ENCODE measurements around the gene CALU.

The CALU gene

GRCh38 chr7:128739048-128739962 lies at the start of gene CALU:
TSS of gene CALU (plus strand) at chr7:128739359. CDS start at chr7:128748584, 9,225 bp downstream.
- no peaks in the 10 kb centered on the region for H3K36me3 ChIP-seq (ENCODE audit: control insufficient read depth, insufficient read depth, low read length)
- peak within 1 kb of the TSS; percentile 98 for H3K4me3 ChIP-seq (ENCODE audit: low read length)
- no peaks in the 10 kb centered on the region for H3K27me3 ChIP-seq (ENCODE audit: control insufficient read depth, insufficient read depth, low read length)
- peak within 1 kb of the TSS; percentile 95 for H3K9ac ChIP-seq (ENCODE audit: low read length)
- peaks cover 20% of the 10 kb centered on the region for H3K4me1 ChIP-seq (ENCODE audit: control insufficient read depth, insufficient read depth, low read length)
- H3K27ac ChIP-seq (ENCODE audit: low read depth, low read length): peak within 1 kb of the TSS; percentile 93

GRCh38 chr7:128691227-128691626 lies 47.9 kb upstream of the CALU start:
- H3K36me3 ChIP-seq (ENCODE audit: control insufficient read depth, insufficient read depth, low read length): no peaks in the 10 kb centered on the region
- H3K27me3 ChIP-seq (ENCODE audit: control insufficient read depth, insufficient read depth, low read length): no peaks in the 10 kb centered on the region
- H3K27ac ChIP-seq (ENCODE audit: low read depth, low read length): no peak overlapping the region
- no peaks in the 10 kb centered on the region for H3K4me1 ChIP-seq (ENCODE audit: control insufficient read depth, insufficient read depth, low read length)
- no peak overlapping the region for H3K4me3 ChIP-seq (ENCODE audit: low read length)
- H3K9ac ChIP-seq (ENCODE audit: low read length): no peak overlapping the region

GRCh38 chr7:128692623-128693270 lies 46.4 kb upstream of the CALU start:
- Histone ChIP-seq H3K9ac (ENCODE audit: low read length) (no peak overlapping the region), H3K27ac (ENCODE audit: low read depth, low read length) (no peak overlapping the region), H3K36me3 (ENCODE audit: control insufficient read depth, insufficient read depth, low read length) (no peaks in the 10 kb centered on the region), H3K4me1 (ENCODE audit: control insufficient read depth, insufficient read depth, low read length) (no peaks in the 10 kb centered on the region), H3K4me3 (ENCODE audit: low read length) (no peak overlapping the region), H3K27me3 (ENCODE audit: control insufficient read depth, insufficient read depth, low read length) (no peaks in the 10 kb centered on the region)

- Histone ChIP-seq H3K4me1 (ENCODE audit: control insufficient read depth, insufficient read depth, low read length) (no peaks in the 10 kb centered on the region), H3K9ac (ENCODE audit: low read length) (no peak overlapping the region), H3K4me3 (ENCODE audit: low read length) (no peak overlapping the region), H3K27ac (ENCODE audit: low read depth, low read length) (no peak overlapping the region), H3K27me3 (ENCODE audit: control insufficient read depth, insufficient read depth, low read length) (peaks cover 5% of the 10 kb centered on the region), H3K36me3 (ENCODE audit: control insufficient read depth, insufficient read depth, low read length) (no peaks in the 10 kb centered on the region)
These were observed 45.7 kb upstream of the CALU start for GRCh38 chr7:128693373-128694015.

- Histone ChIP-seq H3K4me1 (ENCODE audit: control insufficient read depth, insufficient read depth, low read length) (no peaks in the 10 kb centered on the region), H3K36me3 (ENCODE audit: control insufficient read depth, insufficient read depth, low read length) (no peaks in the 10 kb centered on the region), H3K4me3 (ENCODE audit: low read length) (no peak overlapping the region), H3K27ac (ENCODE audit: low read depth, low read length) (no peak overlapping the region), H3K9ac (ENCODE audit: low read length) (no peak overlapping the region), H3K27me3 (ENCODE audit: control insufficient read depth, insufficient read depth, low read length) (peaks cover 9% of the 10 kb centered on the region)
These were observed 44.4 kb upstream of the CALU start for GRCh38 chr7:128694738-128695137.

GRCh38 chr7:128697302-128697905 lies 41.8 kb upstream of the CALU start:
- Histone ChIP-seq H3K27me3 (ENCODE audit: control insufficient read depth, insufficient read depth, low read length) (peaks cover 14% of the 10 kb centered on the region), H3K9ac (ENCODE audit: low read length) (no peak overlapping the region), H3K4me3 (ENCODE audit: low read length) (no peak overlapping the region), H3K4me1 (ENCODE audit: control insufficient read depth, insufficient read depth, low read length) (no peaks in the 10 kb centered on the region), H3K27ac (ENCODE audit: low read depth, low read length) (no peak overlapping the region), H3K36me3 (ENCODE audit: control insufficient read depth, insufficient read depth, low read length) (no peaks in the 10 kb centered on the region)

- Histone ChIP-seq H3K27me3 (ENCODE audit: control insufficient read depth, insufficient read depth, low read length) (peaks cover 14% of the 10 kb centered on the region), H3K9ac (ENCODE audit: low read length) (no peak overlapping the region), H3K4me1 (ENCODE audit: control insufficient read depth, insufficient read depth, low read length) (no peaks in the 10 kb centered on the region), H3K27ac (ENCODE audit: low read depth, low read length) (no peak overlapping the region), H3K4me3 (ENCODE audit: low read length) (no peak overlapping the region), H3K36me3 (ENCODE audit: control insufficient read depth, insufficient read depth, low read length) (no peaks in the 10 kb centered on the region)
These were observed 39.9 kb upstream of the CALU start for GRCh38 chr7:128699196-128699712.

- no peak overlapping the region for H3K4me3 ChIP-seq (ENCODE audit: low read length)
- no peaks in the 10 kb centered on the region for H3K36me3 ChIP-seq (ENCODE audit: control insufficient read depth, insufficient read depth, low read length)
- no peaks in the 10 kb centered on the region for H3K4me1 ChIP-seq (ENCODE audit: control insufficient read depth, insufficient read depth, low read length)
- H3K9ac ChIP-seq (ENCODE audit: low read length): no peak overlapping the region
- H3K27ac ChIP-seq (ENCODE audit: low read depth, low read length): no peak overlapping the region
- H3K27me3 ChIP-seq (ENCODE audit: control insufficient read depth, insufficient read depth, low read length): peaks cover 14% of the 10 kb centered on the region
These were observed 39.3 kb upstream of the CALU start for GRCh38 chr7:128699895-128700294.

- Histone ChIP-seq H3K27me3 (ENCODE audit: control insufficient read depth, insufficient read depth, low read length) (peaks cover 14% of the 10 kb centered on the region), H3K27ac (ENCODE audit: low read depth, low read length) (no peak overlapping the region), H3K9ac (ENCODE audit: low read length) (no peak overlapping the region), H3K4me3 (ENCODE audit: low read length) (no peak overlapping the region), H3K4me1 (ENCODE audit: control insufficient read depth, insufficient read depth, low read length) (no peaks in the 10 kb centered on the region), H3K36me3 (ENCODE audit: control insufficient read depth, insufficient read depth, low read length) (no peaks in the 10 kb centered on the region)
These were observed 37.9 kb upstream of the CALU start for GRCh38 chr7:128701062-128701785.

GRCh38 chr7:128703609-128704241 lies 35.4 kb upstream of the CALU start:
- H3K4me1 ChIP-seq (ENCODE audit: control insufficient read depth, insufficient read depth, low read length): no peaks in the 10 kb centered on the region
- H3K27me3 ChIP-seq (ENCODE audit: control insufficient read depth, insufficient read depth, low read length): peaks cover 6% of the 10 kb centered on the region
- H3K27ac ChIP-seq (ENCODE audit: low read depth, low read length): no peak overlapping the region
- no peak overlapping the region for H3K4me3 ChIP-seq (ENCODE audit: low read length)
- no peak overlapping the region for H3K9ac ChIP-seq (ENCODE audit: low read length)
- H3K36me3 ChIP-seq (ENCODE audit: control insufficient read depth, insufficient read depth, low read length): no peaks in the 10 kb centered on the region

GRCh38 chr7:128705891-128706333 lies 33.2 kb upstream of the CALU start:
- peaks cover under 1% of the 10 kb centered on the region for H3K27me3 ChIP-seq (ENCODE audit: control insufficient read depth, insufficient read depth, low read length)

More at GRCh38 chr7:128705891-128706333, 33.2 kb upstream of the CALU start:
- Histone ChIP-seq H3K4me3 (ENCODE audit: low read length) (no peak overlapping the region), H3K9ac (ENCODE audit: low read length) (no peak overlapping the region), H3K36me3 (ENCODE audit: control insufficient read depth, insufficient read depth, low read length) (no peaks in the 10 kb centered on the region), H3K4me1 (ENCODE audit: control insufficient read depth, insufficient read depth, low read length) (no peaks in the 10 kb centered on the region), H3K27ac (ENCODE audit: low read depth, low read length) (no peak overlapping the region)

Measured in rectal smooth muscle tissue (tissue), 1 donor.